SHP77 treated with DMSO at 0.1 percent for 48 hours (cell line): Measurements from ENCODE around the gene KCND3.

Source experiments
- DNase-seq: peaks from one replicate; lab custom pipeline; 2025; lab: John Stamatoyannopoulos, UW

KCND3 gene

GRCh38 chr1:111880881-111881837 is 108.3 kb downstream of the KCND3 start:
- peak; percentile 91 for DNase-seq

GRCh38 chr1:111879081-111879480 is 110.4 kb downstream of the KCND3 start:
- no peak for DNase-seq

- DNase-seq, result no peak
Observed at GRCh38 chr1:111878649-111879048, 110.8 kb downstream of the KCND3 start.

- no peak for DNase-seq
Observed at GRCh38 chr1:111878091-111878490, 111.4 kb downstream of the KCND3 start.

- no peak for DNase-seq
Observed at GRCh38 chr1:111876631-111877030, 112.8 kb downstream of the KCND3 start.

GRCh38 chr1:111875640-111876039 is 113.8 kb downstream of the KCND3 start:
- no peak for DNase-seq

GRCh38 chr1:111873460-111874030 is 115.9 kb downstream of the KCND3 start:
- DNase-seq, result no peak

- DNase-seq, result no peak
Observed at GRCh38 chr1:111870181-111870580, 119.3 kb downstream of the KCND3 start.

- no peak for DNase-seq
Observed at GRCh38 chr1:111867868-111868440, 121.5 kb downstream of the KCND3 start.

- DNase-seq, result no peak
Observed at GRCh38 chr1:111864862-111865261, 124.6 kb downstream of the KCND3 start.

- DNase-seq, result no peak
Observed at GRCh38 chr1:111863401-111863800, 126.1 kb downstream of the KCND3 start.

GRCh38 chr1:111862599-111862998 is 126.9 kb downstream of the KCND3 start:
- DNase-seq, result no peak

GRCh38 chr1:111861523-111861922 is 127.9 kb downstream of the KCND3 start:
- DNase-seq, result no peak

GRCh38 chr1:111857194-111857651 is 132.2 kb downstream of the KCND3 start:
- DNase-seq, result no peak

GRCh38 chr1:111856411-111857185 is 132.9 kb downstream of the KCND3 start:
- peak; percentile 18 for DNase-seq

- no peak for DNase-seq
Observed at GRCh38 chr1:111855260-111855659, 134.2 kb downstream of the KCND3 start.

- no peak for DNase-seq
Observed at GRCh38 chr1:111852261-111852721, 137.2 kb downstream of the KCND3 start.

- DNase-seq, result no peak
Observed at GRCh38 chr1:111851552-111851951, 137.9 kb downstream of the KCND3 start.

GRCh38 chr1:111850109-111850508 is 139.4 kb downstream of the KCND3 start:
- no peak for DNase-seq

GRCh38 chr1:111848852-111849545 is 140.5 kb downstream of the KCND3 start:
- no peak for DNase-seq

GRCh38 chr1:111847466-111847865 is 142.0 kb downstream of the KCND3 start:
- DNase-seq, result no peak
